Ramos (cell line): ENCODE measurements around the gene RPS23.

Source experiments
- in situ Hi-C: fragments of 300-500 bp; cut with MboI; formaldehyde crosslinking; loops from one replicate; pipeline ENCODE4 v1.14.3; 2022; ENCODE audit warnings: low sequenced_read_pairs; ENCODE audit not compliant: unreplicated experiment

The RPS23 gene

GRCh38 chr5:82255844-82256243 lies 22.3 kb downstream of the RPS23 start:
- in situ Hi-C loops = no loop called here

GRCh38 chr5:82252744-82253143 lies 25.4 kb downstream of the RPS23 start:
- in situ Hi-C loops = no loop called here

- in situ Hi-C loops = no loop called here
Observed at GRCh38 chr5:82246960-82247574, 31.1 kb downstream of the RPS23 start.

- in situ Hi-C loops = no loop called here
Observed at GRCh38 chr5:82244854-82245635, 33.1 kb downstream of the RPS23 start.

GRCh38 chr5:82244151-82244550 lies 34.0 kb downstream of the RPS23 start:
- in situ Hi-C loops = no loop called here

GRCh38 chr5:82234885-82235284 lies 43.3 kb downstream of the RPS23 start:
- in situ Hi-C loops = no loop called here

DNA sequence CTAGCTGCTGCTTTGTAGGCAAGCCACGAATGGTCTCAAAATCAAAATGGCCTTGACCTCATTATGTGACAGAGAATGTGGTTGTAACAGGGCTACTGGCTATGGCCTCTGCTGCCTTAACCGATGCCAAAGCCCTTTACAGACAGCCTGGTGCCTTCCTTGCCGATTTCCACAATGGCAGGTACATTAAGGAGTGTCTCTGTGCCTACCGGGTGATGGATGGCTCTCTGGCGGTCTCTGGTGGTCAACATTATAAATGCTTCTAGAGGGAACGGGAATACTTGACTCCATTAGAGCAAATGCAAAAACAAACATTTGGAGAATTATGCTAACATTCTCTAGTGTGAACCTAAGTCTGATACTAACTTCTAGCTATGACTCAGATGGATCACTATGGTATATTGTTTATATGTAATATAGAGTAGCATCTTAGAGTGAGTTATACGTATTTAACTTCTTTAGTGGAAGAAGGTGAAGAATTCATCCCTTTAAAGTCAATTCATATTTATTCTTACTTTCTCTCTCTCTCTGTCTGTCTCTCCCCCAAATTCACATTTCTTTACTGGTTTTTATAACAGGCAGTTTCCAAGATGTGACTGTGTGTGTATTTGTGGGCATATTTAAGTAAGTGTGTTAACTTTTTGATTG lies 52.5 kb downstream of the RPS23 start:
- in situ Hi-C loops = no loop called here
